Endothelial cell of umbilical vein (primary cell): ENCODE results near the gene SLC26A11.

Source experiments
- CTCF ChIP-seq, 2 donors: IDR thresholded peaks; 1 replicate in 1 of 2; 2 replicates in 1 of 2; pipeline ENCODE4 v1.5.1; 2011; ENCODE audit warnings: low read length in 2 of 2, mild to moderate bottlenecking in 2 of 2, moderate library complexity in 2 of 2, control low read depth in 1 of 2, inconsistent platforms in 1 of 2, low read depth in 1 of 2; ENCODE audit not compliant: insufficient read depth in 1 of 2; ENCODE audit errors: extremely low read depth in 1 of 2
- EZH2 ChIP-seq: IDR thresholded peaks from 2 replicates; pipeline ENCODE4 v1.6.1; 2012; ENCODE audit warnings: borderline replicate concordance, low read depth, mild to moderate bottlenecking, moderate library complexity, low read length, inconsistent platforms; ENCODE audit not compliant: severe bottlenecking
- FOS ChIP-seq: IDR thresholded peaks from 2 replicates; pipeline ENCODE4 v1.6.1; 2011; ENCODE audit warnings: mild to moderate bottlenecking, low read length, moderate library complexity, borderline replicate concordance; ENCODE audit not compliant: insufficient read depth
- GATA2 ChIP-seq: IDR thresholded peaks from 2 replicates; pipeline ENCODE4 v1.7.0; 2011; ENCODE audit warnings: low read depth, mild to moderate bottlenecking, moderate library complexity, mixed read lengths, low read length; ENCODE audit not compliant: insufficient read length, insufficient read depth
- JUN ChIP-seq: IDR thresholded peaks from 2 replicates; pipeline ENCODE4 v1.6.1; 2011; ENCODE audit warnings: borderline replicate concordance, low read depth; ENCODE audit not compliant: insufficient read length, insufficient read depth
- MAX ChIP-seq: IDR thresholded peaks from 2 replicates; pipeline ENCODE4 v1.6.1; 2011; ENCODE audit not compliant: insufficient read depth, insufficient read length
- MYC ChIP-seq: IDR thresholded peaks from one replicate; pipeline ENCODE4 v1.6.1; 2011; ENCODE audit warnings: mild to moderate bottlenecking, low read depth, low read length
- POLR2A ChIP-seq: IDR thresholded peaks from 2 replicates; pipeline ENCODE4 v1.6.1; 2012; ENCODE audit warnings: low read depth, mild to moderate bottlenecking, control low read depth, low read length
- POLR2AphosphoS5 ChIP-seq: IDR thresholded peaks from 2 replicates; pipeline ENCODE4 v1.6.1; 2012; ENCODE audit warnings: low read depth, mild to moderate bottlenecking, control low read depth, low read length, moderate library complexity; ENCODE audit not compliant: insufficient read depth

GRCh38 chr17:80287038-80287437 lies 66.8 kb downstream of the SLC26A11 start:
- TF ChIP-seq POLR2A, result no peak
- no peak for TF ChIP-seq CTCF (IDR thresholded peaks at IDR 0.05; ENCODE audit: extremely low read depth in 1 of 2, insufficient read depth in 1 of 2, low read depth in 1 of 2, low read length in 2 of 2)
- no peak for TF ChIP-seq MAX
- no peak for TF ChIP-seq POLR2AphosphoS5
- TF ChIP-seq EZH2, result no peak
- no peak for TF ChIP-seq FOS
- TF ChIP-seq JUN, result no peak
- no peak for TF ChIP-seq GATA2
- no peak for TF ChIP-seq MYC
